G401.6 (cell line): ENCODE results near the gene KERA.

Source experiments
- FAIRE-seq: peaks from 2 replicates; lab custom pipeline; 2012; peaks lifted over from hg19 to GRCh38; lab: Jason Lieb, UNC

KERA gene

GRCh38 chr12:91073426-91073825 lies 15.6 kb upstream of the KERA start:
- FAIRE-seq, result no peak

GRCh38 chr12:91072931-91073330 lies 15.1 kb upstream of the KERA start:
- no peak for FAIRE-seq

DNA sequence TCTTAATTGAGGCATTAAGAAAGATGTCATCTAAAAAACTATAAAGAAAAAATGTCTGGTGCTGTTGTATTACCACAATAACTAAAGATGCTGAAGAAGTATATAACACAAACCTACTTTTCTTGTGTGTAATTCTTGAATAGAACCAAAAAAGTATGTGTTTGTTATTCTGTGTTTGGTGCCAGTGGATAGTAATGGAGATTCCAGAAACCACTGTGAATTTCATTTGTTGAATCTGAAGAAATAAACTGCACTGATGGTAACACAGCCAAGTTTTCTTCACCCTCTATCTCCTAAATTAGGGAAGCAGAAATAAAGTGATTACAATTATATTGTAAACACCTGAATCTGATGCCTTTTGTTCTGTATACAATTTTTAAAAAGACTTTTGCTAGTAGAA lies 13.1 kb upstream of the KERA start:
- no peak for FAIRE-seq

GRCh38 chr12:91065396-91065795 lies 7.6 kb upstream of the KERA start:
- FAIRE-seq, result no peak

DNA sequence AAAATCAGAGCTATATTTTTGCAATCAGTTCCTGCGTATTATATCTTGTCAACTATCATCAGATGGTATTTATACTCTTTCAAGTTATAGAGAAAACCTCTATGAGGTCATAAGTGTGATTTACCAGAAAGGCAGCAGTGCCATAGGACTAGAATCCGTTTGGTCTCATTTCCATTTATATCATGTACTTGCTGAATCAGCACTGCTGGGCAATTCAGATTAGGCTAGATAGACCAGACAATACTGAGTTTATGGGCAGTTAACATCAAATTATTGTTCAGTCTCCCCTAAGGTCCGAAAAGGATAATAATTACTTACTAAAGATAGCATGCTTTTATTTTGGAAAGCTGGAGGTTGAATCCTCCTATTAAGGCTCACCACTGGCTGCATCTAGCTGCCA lies 6.8 kb upstream of the KERA start:
- no peak for FAIRE-seq

DNA sequence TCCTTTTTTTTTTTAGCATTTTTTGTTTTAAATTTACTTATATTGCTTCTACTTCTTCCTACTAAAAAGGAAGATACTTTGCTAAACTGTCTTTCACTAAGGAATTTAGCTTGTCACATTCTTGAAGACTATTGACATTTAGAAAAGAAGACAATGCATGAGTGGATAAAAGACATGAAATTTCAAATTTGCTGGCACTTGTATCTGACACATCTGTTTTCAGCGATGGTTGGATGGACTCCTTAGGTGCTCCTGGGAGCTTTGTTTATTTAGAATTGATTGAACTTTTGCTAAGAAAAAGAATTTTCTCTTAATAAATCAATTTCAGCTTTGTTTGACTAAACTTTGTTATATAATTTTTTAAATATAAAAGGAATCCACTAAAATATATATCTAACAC lies 3.3 kb upstream of the KERA start:
- FAIRE-seq, result no peak

DNA sequence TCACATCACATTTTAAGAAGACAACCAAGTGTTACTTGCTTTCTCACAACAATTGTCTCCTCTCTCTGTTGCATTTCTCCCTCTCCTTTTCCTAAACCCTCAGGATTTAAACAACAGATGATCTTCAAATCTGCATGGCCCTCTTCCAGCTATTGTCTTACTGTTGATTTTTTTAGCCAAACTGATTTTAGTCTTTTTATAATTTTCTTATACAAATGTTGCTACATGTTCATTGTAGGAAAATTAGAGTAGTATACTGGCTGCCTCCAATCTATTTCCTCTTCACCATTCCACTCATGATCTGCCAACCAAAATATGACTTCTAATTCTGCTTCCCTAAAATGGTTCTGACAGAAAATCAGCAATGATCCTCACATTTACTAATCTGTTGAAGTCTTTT lies 1.4 kb upstream of the KERA start:
- FAIRE-seq, result no peak

DNA sequence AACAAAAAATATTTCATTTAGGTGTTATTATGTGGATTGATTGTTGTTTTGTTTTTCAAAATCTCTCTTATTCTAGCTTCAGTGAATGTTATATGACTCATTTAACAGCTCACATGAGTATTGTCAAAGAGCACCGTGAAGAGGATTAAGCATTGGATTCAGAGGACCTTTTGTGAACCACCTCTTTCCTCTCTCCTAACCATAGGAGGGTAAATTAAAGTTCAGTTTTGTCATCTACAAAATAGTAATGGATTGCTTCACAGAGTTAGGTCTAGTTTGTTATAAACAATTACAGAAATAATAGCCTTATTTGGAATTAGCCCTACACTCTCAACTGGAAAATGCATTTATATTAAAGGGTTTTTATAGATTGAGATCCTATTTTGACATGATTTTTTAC lies 962 bp upstream of the KERA start:
- FAIRE-seq, result no peak

DNA sequence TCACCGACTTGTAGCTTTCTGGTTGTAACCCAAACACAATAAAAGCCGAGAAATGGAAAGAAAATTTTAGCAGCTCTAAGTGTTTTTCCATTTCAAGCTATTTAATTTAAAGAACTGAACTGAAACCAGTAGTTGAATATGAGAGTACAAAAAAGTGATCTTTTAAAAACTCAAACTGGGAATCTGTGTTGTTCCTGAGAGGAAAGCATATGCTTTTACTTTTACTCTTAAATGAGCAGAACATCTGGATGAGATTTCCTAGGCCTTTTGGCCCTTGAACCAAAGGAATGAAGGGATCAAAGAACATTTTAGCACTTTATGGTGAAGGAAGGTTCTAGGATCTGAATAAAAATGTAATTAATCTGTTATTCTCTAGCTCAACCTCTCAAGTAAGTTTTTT lies 1.3 kb downstream of the KERA start:
- no peak for FAIRE-seq

- FAIRE-seq, result no peak
These were observed 1.8 kb downstream of the KERA start for GRCh38 chr12:91055976-91056375.

- FAIRE-seq, result no peak
These were observed 3.7 kb downstream of the KERA start for GRCh38 chr12:91053951-91054715.

GRCh38 chr12:91052026-91052425 lies 5.8 kb downstream of the KERA start:
- no peak for FAIRE-seq

- FAIRE-seq, result no peak
These were observed 13.2 kb downstream of the KERA start for GRCh38 chr12:91044586-91044985.

DNA sequence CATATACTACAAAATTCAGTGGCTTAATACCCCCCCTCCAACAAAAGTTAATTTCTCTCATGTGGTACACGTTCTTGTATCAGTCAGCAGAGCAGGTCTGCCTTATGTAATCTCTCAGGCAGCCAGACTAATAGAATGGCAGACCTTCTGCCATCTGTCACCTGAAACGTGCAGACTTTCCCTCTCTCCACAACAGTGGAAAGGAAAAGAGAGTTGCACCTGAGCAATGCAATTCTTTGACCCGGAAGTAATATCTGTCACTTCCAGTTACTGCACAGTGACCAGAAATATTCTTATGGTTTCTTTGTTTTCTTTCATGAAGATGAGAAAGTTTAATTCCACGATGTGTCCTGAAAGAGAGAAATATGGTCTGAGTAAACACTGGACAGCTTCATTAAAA lies 14.4 kb downstream of the KERA start:
- no peak for FAIRE-seq

DNA sequence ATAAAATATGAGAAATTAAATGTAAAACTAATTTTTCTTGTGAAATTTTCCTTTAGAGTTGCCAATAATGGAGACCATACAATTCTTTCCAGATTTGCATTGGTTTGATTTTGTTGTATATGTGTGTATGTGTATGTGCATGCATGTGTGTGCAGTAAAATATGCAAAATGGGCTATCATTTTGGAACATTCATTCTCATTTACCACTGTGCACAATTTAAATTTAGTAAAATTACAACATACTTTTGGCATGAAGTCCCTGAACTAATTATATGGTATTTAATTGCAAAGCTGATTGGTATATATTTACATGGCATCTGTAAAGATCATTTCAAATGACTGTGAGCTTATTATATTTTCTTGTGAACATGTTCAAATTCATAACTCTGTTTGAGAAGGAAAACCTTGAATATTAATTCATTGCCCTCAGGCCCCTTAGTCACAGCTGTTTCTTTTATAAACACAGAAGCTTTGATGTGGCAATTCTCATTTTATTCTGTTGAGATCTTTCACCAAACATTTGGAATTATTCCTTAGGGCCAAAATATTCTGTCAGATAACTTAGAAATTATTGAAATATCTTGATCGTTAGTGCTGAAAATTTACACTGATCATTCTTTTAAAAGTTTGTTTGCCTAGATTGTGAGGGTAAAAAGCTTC lies 17.6 kb downstream of the KERA start:
- FAIRE-seq, result no peak

- FAIRE-seq, result no peak
These were observed 20.5 kb downstream of the KERA start for GRCh38 chr12:91037276-91037675.

GRCh38 chr12:91033251-91033650 lies 24.6 kb downstream of the KERA start:
- no peak for FAIRE-seq

DNA sequence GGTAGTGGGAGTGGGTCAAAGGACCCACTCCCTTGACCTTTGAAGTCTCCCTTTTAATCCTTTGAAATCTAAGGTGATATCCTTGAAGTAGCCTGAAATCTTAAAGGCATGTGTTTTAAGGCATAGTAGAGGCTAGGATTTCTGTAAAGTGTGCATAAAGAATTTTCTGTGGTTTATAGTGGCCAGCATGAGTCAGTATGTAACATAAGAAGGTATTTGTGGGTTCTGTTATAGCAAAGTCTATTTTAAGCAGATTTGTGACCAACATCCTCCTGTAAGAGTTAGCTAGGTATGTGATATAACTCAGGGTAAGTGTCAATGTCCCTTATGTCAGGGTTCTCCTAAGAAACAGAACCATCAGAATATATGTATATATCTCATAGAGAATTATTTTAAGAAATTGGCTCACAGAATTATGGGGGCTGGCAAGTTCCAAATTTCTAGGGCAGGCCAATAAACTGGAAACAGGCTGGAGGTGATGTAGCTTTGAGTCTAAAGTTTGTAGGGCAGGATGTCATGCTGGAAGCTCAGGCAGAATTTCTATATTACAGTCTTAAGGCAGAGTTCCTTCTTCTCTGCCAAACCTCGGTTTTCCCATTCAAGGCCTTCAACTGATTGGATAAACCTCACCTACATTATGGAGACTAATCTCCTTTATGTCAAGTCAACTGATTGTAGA lies 34.4 kb downstream of the KERA start:
- no peak for FAIRE-seq

DNA sequence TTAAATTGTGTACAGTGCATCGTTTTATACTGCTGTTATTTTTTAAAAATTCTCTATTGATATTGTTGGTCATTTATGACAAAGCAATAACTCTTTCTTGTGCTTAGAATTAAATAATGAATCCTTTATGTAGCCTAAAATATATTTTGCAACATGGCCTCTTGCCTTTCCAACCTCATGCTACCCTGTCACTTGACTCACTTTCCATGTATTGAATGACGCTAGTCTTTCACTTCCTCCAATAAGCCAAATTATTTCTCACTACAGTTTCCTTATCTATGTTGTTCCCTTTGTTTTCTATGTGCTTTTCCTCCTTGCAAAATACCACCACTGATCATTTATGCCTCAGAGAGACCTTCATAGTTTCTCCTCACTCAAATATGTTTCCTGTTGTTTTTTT lies 36.7 kb downstream of the KERA start:
- FAIRE-seq, result no peak

GRCh38 chr12:91019455-91019854 lies 38.4 kb downstream of the KERA start:
- FAIRE-seq, result no peak

DNA sequence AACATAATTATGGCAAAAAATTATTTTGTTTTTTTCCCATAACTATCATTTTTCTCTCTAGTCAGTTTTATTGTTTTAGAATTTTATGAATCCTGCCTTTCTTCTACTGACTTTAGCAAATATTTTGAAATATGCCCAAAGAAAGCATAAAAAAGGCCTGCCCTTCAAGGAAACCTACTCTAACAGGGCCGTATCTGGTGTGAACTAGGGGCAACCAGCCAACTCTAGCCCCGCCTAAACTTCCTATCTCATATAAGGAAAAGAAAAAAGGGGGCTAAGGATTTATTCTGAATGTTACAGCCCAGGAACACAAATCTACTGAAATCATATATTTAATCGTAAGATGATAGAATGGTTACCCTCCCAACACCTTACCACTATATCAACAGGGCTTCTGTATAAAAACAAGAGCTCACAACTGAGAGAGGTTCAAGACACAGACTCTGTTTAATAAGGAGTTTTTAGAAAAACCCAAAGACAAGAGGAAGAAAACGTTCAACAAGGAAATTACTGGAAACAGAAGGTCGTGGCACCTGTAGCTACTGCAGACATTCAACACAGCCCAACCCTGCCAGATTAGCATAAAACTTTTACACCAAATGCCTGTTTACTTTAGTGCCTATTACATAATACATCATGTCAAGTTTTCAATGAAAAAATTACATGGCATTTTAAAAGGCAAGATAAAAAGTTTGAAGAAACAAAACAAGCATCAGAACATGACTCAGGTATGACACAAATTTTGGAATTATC lies 40.1 kb downstream of the KERA start:
- FAIRE-seq, result no peak

DNA sequence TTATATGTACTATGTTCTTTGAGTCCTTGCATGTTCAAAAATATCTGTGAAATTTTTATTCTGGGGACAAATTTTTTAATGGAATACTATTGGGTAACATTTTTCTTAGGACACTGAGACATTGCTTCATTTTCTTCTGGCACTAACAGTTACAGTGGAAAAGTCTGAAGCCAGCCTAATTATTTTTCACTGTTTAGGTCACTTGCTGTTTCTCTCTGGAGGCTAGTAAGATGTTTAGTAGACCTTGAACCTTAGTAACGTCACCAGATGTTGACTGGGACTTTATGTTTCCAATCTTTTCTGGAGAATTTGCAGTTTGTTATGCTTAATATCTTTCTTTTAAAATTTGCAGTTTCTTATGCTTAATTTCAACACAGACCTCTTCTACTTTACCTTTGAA lies 40.8 kb downstream of the KERA start:
- no peak for FAIRE-seq
